GM06990 (cell line): ENCODE data around the gene SCGB1C2.
A peak's percentile ranks its signal among the peaks of the same experiment; 100 is the strongest.
"Not testable (repeated sequence)": the region's sequence is repeated elsewhere in the genome, so short reads cannot be mapped to it uniquely, and the experiment has no call there.

Experiments used
- DNase-seq: peaks from one replicate; pipeline ENCODE4 v3.0.0-alpha.2; 2011; ENCODE audit not compliant: insufficient read length; ENCODE audit errors: extremely low read depth
- H3K27me3 ChIP-seq: replicated peaks from 2 replicates; pipeline ENCODE4 v1.6.0; 2011; ENCODE audit warnings: low read length; ENCODE audit not compliant: control insufficient read depth, insufficient read depth
- H3K36me3 ChIP-seq: 2 replicates; pipeline ENCODE4 v1.5.1; 2011; ENCODE audit warnings: low read length; ENCODE audit not compliant: control insufficient read depth, insufficient read depth
- H3K4me3 ChIP-seq: replicated peaks from 2 replicates; pipeline ENCODE4 v1.5.1; 2011; ENCODE audit warnings: low read depth, mild to moderate bottlenecking, control low read depth, low read length
- TF ChIP-seq, protein P1 (sequence below): IDR thresholded peaks from 2 replicates; pipeline ENCODE4 v1.5.1; 2011; ENCODE audit warnings: low read length, control low read depth, mild to moderate bottlenecking, inconsistent platforms; ENCODE audit not compliant: insufficient read depth, poor library complexity, severe bottlenecking

The SCGB1C2 gene

GRCh38 chr17:137166-137807, at the start of gene SCGB1C2:
TSS of gene SCGB1C2 (plus strand) at chr17:137569. CDS start at chr17:137591, 22 bp downstream.
- not testable (repeated sequence) for H3K27me3 ChIP-seq, DNase-seq, H3K4me3 ChIP-seq, H3K36me3 ChIP-seq

DNA sequence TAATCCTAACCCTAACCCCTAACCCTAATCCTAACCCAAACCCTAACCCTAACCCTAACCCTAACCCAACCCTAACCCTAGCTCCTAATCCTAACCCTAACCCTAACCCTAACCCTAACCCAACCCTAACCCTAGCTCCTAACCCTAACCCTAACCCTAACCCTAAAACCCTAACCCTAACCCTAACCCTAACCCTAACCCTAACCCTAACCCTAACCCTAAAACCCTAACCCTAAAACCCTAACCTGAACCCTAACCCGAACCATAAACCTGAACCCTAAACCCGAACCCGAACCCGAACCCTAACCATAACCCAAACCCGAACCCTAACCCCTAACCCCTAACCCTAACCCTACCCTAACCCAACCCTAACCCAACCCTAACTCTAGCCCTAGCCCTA, 24.3 kb upstream of the SCGB1C2 start:
- not testable (repeated sequence) for H3K36me3 ChIP-seq, DNase-seq, H3K4me3 ChIP-seq

GRCh38 chr17:118339-118917, 18.9 kb upstream of the SCGB1C2 start:
- not testable (repeated sequence) for H3K27me3 ChIP-seq, H3K36me3 ChIP-seq, DNase-seq, H3K4me3 ChIP-seq
- TF ChIP-seq, protein P1, sequence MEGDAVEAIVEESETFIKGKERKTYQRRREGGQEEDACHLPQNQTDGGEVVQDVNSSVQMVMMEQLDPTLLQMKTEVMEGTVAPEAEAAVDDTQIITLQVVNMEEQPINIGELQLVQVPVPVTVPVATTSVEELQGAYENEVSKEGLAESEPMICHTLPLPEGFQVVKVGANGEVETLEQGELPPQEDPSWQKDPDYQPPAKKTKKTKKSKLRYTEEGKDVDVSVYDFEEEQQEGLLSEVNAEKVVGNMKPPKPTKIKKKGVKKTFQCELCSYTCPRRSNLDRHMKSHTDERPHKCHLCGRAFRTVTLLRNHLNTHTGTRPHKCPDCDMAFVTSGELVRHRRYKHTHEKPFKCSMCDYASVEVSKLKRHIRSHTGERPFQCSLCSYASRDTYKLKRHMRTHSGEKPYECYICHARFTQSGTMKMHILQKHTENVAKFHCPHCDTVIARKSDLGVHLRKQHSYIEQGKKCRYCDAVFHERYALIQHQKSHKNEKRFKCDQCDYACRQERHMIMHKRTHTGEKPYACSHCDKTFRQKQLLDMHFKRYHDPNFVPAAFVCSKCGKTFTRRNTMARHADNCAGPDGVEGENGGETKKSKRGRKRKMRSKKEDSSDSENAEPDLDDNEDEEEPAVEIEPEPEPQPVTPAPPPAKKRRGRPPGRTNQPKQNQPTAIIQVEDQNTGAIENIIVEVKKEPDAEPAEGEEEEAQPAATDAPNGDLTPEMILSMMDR, result peak; percentile 37

More for the DNA sequence above, 24.3 kb upstream of the SCGB1C2 start:
- H3K27me3 ChIP-seq, result not testable (repeated sequence)

DNA sequence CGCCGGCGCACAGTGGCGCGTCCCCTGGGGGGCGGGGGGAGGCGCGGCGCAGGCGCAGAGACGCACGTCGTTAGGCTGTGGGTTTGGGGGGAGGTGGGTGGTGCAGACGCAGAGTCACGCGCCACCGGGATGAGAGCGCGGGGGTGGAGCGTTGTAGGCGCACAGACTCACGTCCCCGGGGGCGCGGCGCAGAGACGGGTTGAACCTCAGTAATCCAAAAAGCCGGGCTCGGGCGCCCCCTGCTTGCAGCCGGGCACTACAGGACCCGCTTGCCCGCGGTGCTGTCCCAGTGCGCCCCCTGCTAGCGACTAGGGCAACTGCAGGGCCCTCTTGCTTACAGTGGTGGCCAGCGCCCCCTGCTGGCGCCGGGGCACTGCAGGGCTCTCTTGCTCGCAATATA, 3.4 kb upstream of the SCGB1C2 start:
- DNase-seq, H3K4me3 ChIP-seq, H3K36me3 ChIP-seq, H3K27me3 ChIP-seq: not testable (repeated sequence)

DNA sequence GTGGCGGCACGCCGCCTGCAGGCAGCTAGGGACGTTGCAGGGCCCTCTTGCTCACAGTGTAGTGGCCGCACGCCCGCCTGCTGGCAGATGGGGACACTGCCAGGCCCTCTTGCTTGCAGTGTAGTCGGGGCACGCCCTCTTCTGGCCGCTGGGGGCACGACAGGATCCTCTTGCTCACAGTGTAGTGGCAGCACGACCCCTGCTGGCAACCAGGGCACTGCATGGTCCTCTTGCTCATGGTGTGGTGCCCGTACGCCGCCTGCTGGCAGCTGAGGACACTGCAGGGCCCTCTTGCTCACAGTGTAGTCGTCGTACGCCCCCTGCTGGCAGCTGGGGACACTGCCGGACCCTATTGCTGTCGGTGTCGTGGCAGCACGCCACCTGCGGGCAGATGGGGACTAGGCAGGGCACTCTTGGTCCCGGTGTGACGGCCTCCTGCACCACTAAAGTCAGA, 3.0 kb upstream of the SCGB1C2 start:
- TF ChIP-seq, protein P1, result peak; percentile 55
- H3K4me3 ChIP-seq, H3K27me3 ChIP-seq, H3K36me3 ChIP-seq, DNase-seq: not testable (repeated sequence)

DNA sequence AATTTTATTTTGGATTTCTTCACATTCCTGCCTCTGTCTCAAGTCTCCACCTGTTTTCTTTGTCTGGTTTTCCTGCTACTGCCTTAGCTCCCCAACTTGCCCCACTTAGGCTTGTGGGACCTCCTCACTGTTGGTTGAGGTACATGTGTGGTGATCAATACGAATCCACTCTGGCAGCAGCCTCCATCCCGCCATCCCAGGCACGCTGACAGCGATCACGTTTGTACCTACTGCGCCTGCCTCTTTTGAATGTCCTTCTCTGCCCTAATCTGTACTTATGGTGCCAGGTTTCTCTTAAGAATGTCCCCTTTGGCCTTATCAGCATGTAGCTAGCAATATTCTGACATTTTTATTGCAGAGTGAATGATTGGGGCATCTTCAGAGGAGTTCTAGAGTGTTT, 2.3 kb upstream of the SCGB1C2 start:
- not testable (repeated sequence) for H3K27me3 ChIP-seq, H3K36me3 ChIP-seq, H3K4me3 ChIP-seq, DNase-seq

- not testable (repeated sequence) for H3K4me3 ChIP-seq, DNase-seq, H3K36me3 ChIP-seq, H3K27me3 ChIP-seq
Measured at GRCh38 chr17:135895-136294, 1.5 kb upstream of the SCGB1C2 start.

DNA sequence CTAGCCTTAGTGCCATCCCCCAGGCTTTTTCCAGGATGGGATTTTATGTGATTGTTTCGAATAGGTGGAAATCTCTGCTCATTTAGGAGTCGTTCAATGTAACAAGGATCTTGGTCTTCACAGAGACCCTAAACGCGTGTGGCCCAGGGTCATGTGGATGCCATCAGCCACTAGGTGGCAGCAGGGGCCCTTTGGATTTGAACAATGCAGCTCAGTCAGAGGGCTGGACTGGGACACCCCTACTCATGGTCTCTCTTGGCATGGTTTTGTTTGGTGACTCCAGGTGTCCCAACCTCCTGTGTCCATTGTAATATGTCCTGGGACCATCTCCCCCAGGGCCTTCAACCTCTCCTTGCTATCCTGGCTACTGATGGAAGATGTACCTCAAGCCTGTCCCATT, 838 bp upstream of the SCGB1C2 start:
- not testable (repeated sequence) for H3K27me3 ChIP-seq, DNase-seq, H3K4me3 ChIP-seq, H3K36me3 ChIP-seq
- TF ChIP-seq, protein P1, result peak; percentile 42

- not testable (repeated sequence) for H3K36me3 ChIP-seq, H3K4me3 ChIP-seq, DNase-seq, H3K27me3 ChIP-seq
Measured at GRCh38 chr17:139401-140205, 2.2 kb downstream of the SCGB1C2 start.
